Activated naive CD4-positive, alpha-beta T cell (primary cell): ENCODE data around the gene MCL1.

ENCODE experiments used
- DNase-seq, 4 experiments: peaks; one replicate each; lab custom pipeline; 2025; lab: John Stamatoyannopoulos, UW

The MCL1 gene

GRCh38 chr1:150537732-150538684, 41.4 kb downstream of the MCL1 start:
- no peak for DNase-seq

GRCh38 chr1:150536836-150537731, 42.3 kb downstream of the MCL1 start:
- DNase-seq, result no peak

GRCh38 chr1:150535511-150536287, 43.7 kb downstream of the MCL1 start:
- DNase-seq, result no peak

GRCh38 chr1:150534002-150534401, 45.4 kb downstream of the MCL1 start:
- no peak for DNase-seq

- DNase-seq, result no peak
These were observed 46.5 kb downstream of the MCL1 start for GRCh38 chr1:150532860-150533259.

GRCh38 chr1:150530491-150531159, 48.8 kb downstream of the MCL1 start:
- DNase-seq, result no peak

- DNase-seq, result no peak
These were observed 50.4 kb downstream of the MCL1 start for GRCh38 chr1:150529017-150529416.

GRCh38 chr1:150528196-150528595, 51.2 kb downstream of the MCL1 start:
- DNase-seq, result no peak

GRCh38 chr1:150525348-150525747, 54.1 kb downstream of the MCL1 start:
- no peak for DNase-seq
